ENCODE measurements around the gene IRF4. TPM values are rescaled to one million over a fixed set of nuclear protein-coding genes. Genes with fewer than 3 reads are reported as not detected.

Gene IRF4
- total RNA-seq, 3 donors from 2014 or later = 9.1 to 25.2 (median 13.0) TPM

DNA sequence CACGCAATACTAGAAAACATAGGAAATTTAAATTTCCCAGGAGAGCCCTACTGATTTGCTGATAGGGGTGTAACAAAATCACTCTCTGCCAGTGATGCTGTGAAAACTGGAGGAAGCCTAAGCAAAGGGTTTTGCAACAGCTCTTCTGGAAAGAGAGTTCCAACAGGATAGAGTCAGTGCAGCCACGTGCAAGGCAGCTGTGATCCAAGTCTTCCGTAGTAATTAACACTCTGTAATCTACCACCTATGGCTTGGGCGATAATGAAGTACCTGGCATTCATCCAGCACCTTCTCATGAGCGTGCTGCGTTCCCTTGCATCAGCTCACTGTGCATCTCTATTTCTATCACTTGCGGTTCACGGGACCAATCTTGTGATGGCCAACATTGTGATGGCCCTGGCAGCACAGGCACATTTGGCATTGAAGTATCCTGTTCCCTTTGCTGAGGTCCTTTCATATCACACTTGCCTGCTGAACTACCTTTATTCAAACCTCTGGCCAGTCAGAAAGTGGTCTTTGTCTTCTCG, 48.2 kb downstream of the IRF4 start:
- no peaks in the 10 kb centered on the region for H3K4me1 ChIP-seq
- TF ChIP-seq, protein P1, sequence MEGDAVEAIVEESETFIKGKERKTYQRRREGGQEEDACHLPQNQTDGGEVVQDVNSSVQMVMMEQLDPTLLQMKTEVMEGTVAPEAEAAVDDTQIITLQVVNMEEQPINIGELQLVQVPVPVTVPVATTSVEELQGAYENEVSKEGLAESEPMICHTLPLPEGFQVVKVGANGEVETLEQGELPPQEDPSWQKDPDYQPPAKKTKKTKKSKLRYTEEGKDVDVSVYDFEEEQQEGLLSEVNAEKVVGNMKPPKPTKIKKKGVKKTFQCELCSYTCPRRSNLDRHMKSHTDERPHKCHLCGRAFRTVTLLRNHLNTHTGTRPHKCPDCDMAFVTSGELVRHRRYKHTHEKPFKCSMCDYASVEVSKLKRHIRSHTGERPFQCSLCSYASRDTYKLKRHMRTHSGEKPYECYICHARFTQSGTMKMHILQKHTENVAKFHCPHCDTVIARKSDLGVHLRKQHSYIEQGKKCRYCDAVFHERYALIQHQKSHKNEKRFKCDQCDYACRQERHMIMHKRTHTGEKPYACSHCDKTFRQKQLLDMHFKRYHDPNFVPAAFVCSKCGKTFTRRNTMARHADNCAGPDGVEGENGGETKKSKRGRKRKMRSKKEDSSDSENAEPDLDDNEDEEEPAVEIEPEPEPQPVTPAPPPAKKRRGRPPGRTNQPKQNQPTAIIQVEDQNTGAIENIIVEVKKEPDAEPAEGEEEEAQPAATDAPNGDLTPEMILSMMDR (IDR thresholded peaks at IDR 0.05) = no peak
- peak in 1 of 3 donors; percentile 28 for TF ChIP-seq POLR2AphosphoS5 (IDR thresholded peaks at IDR 0.05)
- no peak overlapping the region for H3K27ac ChIP-seq
- H3K36me3 ChIP-seq = no peaks in the 10 kb centered on the region
- no peaks in the 10 kb centered on the region for H3K9me3 ChIP-seq
- no peak for DNase-seq (ENCODE audit: low spot score in 2 of 2)
- no peak overlapping the region for H3K4me3 ChIP-seq
- intact Hi-C loops (cut with DNase I; ENCODE audit: low total_unique reads) = loop anchor here (2.0 kb wide), 1 partner anchor 55 kb away; no protein-coding TSS in a partner anchor
- peaks cover 0 to 6% of the 10 kb centered on the region in 2 donors for H3K27me3 ChIP-seq

DNA sequence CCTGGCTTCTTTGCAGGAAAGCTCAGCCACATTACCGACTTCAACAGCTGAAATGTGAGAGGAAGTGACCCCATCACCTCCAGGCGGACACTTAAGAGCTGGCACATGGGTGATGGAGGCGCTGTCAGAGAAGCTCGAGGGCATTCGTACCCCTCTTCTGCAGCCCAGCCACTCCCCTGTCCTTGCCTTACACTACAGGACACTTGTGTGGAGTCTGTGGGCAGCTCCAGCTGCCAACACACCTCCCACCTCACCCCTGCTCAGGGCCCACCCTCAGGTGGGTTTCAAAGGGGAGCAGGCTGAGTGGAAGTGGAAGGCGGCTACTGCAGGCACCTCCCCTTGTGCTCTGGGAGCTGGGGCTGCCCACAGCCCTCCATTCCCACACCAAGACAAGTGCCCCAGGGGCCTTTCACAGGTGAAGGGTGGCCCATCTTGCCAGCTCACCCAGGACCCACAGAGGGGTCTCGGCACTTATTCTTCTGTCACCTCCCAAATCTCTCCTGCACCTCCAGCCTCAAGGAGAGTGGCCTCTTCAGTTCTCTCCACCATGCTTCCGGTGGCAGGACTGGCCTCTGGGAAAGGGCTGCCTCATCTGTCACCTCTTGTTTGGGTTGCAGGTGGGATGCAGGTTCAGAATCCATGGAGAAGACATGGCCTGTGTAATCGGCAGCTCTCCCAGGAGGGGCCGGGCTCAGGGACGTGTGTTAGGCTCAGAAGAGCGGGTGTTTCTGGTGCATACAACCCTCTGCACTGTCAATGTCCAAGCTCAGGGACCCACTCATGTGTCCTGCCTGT, 49.8 kb downstream of the IRF4 start:
- H3K27me3 ChIP-seq = peaks cover 0 to 6% of the 10 kb centered on the region in 2 donors
- H3K4me1 ChIP-seq = no peaks in the 10 kb centered on the region
- no peaks in the 10 kb centered on the region for H3K36me3 ChIP-seq
- no peak for DNase-seq (ENCODE audit: low spot score in 2 of 2)
- H3K4me3 ChIP-seq = no peak overlapping the region
- H3K27ac ChIP-seq = no peak overlapping the region
- TF ChIP-seq, protein P1 (IDR thresholded peaks at IDR 0.05) = no peak
- TF ChIP-seq POLR2A (IDR thresholded peaks at IDR 0.05) (no peak), POLR2AphosphoS5 (IDR thresholded peaks at IDR 0.05) (no peak)
- intact Hi-C loops (cut with DNase I; ENCODE audit: low total_unique reads) = no loop called here
- no peaks in the 10 kb centered on the region for H3K9me3 ChIP-seq

DNA sequence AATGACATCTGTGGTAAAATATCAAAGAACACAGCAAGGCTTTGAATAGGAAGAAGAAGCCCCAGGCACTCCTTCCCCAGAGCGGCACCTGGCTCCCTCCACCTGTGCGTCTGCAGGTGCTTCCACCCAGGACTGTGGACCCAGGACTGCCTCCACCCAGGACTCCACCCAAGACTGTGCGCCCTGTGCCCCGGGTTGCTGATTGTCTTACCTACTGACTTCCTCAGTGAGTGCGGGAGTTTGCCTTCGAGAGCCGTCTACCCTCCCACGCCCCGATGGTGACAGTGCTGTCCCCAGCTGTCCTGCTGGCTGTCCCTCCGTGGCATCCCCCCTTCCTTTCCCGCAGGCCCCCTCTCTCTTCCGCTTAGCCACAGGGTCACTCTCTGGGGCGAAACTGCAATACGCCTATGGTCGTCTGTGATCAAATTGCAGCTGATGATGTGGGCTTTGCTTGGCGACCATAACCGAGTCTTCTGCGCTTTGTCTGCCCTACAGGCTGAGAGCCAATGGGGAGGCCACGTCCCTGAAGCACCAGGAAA, 52.1 kb downstream of the IRF4 start:
- H3K36me3 ChIP-seq = no peaks in the 10 kb centered on the region
- no peaks in the 10 kb centered on the region for H3K9me3 ChIP-seq
- H3K4me1 ChIP-seq = no peaks in the 10 kb centered on the region
- no peak overlapping the region for H3K27ac ChIP-seq
- intact Hi-C loops (cut with DNase I; ENCODE audit: low total_unique reads) = no loop called here
- no peak overlapping the region for H3K4me3 ChIP-seq
- DNase-seq (ENCODE audit: low spot score in 2 of 2) = no peak
- TF ChIP-seq POLR2AphosphoS5 (IDR thresholded peaks at IDR 0.05) = no peak
- H3K27me3 ChIP-seq = peaks cover 0 to 6% of the 10 kb centered on the region in 2 donors

DNA sequence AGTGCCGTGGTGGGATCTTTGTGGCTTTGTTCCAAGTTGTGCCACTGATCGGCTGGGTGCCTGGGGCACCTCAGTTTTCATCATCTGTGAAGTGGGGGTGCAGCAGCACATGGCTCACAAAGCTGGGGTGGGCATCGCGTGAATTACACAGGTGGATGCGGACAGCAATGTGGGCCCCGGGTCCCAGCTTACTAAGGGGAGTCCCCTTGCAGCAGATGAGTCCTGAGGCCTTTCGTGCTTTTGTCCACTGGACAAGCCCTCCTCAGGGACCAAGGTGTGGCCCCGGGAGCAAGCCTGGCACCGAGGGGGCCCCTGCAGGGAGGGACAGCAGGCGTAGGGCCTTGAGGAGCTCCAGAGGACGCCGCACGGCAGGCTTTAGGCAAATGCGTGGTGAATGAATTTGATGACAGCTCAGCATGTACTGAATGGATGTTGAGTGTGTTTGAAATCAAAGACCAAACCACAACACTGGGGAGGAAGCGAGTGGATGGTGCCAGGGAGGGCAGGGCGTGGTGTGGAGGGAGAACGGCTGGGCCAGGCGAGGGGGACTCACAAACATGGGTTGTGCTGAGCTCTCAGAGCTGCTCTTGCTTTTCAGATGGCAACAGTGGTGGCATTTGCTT, 53.2 kb downstream of the IRF4 start:
- Histone ChIP-seq H3K36me3 (no peaks in the 10 kb centered on the region), H3K27me3 (peaks cover 0 to 6% of the 10 kb centered on the region in 2 donors), H3K9me3 (peaks cover 0 to under 1% of the 10 kb centered on the region in 2 donors), H3K4me1 (no peaks in the 10 kb centered on the region), H3K4me3 (no peak overlapping the region), H3K27ac (no peak overlapping the region)
- no peak for DNase-seq (ENCODE audit: low spot score in 2 of 2)
- intact Hi-C loops (cut with DNase I; ENCODE audit: low total_unique reads) = no loop called here
- TF ChIP-seq POLR2A (IDR thresholded peaks at IDR 0.05) (no peak), POLR2AphosphoS5 (IDR thresholded peaks at IDR 0.05) (no peak)
- TF ChIP-seq, protein P1 (IDR thresholded peaks at IDR 0.05) = no peak

DNA sequence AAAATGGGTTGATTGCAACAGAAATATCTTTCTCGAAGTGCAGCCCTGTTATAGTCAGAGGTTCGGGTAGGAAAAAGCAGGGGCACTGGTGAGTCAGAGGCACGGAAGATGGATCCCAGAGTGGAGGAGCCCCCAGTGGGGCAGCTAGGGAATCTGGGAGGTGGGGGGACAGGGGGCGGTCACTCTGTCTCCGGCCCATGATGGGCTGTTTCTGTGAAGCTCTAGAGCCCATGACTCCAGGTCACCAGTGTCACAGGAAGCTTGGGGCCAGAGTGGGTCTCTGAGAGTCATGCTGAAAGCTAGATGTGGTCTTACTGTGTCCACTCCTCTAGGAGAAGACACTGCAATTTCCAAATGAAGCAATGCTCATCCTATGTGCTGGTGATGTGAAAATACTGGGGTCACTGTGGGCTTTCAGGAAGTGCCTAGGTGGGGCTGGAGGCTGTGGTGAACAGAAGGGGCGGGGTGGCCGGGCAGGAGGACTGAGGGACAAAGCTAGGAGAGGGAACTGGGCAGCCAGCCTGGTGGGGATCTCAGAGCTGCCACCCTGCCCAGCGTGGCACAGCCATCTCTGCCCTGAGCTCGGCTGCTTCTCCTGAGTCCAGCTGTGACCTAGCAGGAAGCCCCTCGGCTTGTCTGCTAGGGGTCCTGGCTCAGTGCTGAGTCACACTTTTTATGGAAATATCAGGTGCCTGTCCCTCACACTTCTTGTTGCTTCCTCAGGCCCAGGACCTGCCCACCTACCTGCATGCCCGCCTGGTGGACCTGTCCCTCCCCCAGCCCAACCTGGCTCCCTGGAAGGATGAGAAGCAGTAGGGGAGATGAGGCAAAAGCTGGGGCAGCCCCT, 54.2 kb downstream of the IRF4 start:
- no peak overlapping the region for H3K27ac ChIP-seq
- intact Hi-C loops (cut with DNase I; ENCODE audit: low total_unique reads) = no loop called here
- no peak overlapping the region for H3K4me3 ChIP-seq
- TF ChIP-seq POLR2A (IDR thresholded peaks at IDR 0.05) = no peak
- TF ChIP-seq POLR2AphosphoS5 (IDR thresholded peaks at IDR 0.05) = no peak
- TF ChIP-seq, protein P1 (IDR thresholded peaks at IDR 0.05) = no peak
- DNase-seq (ENCODE audit: low spot score in 2 of 2) = no peak
- no peaks in the 10 kb centered on the region for H3K36me3 ChIP-seq
- peaks cover 0 to 5% of the 10 kb centered on the region in 2 donors for H3K9me3 ChIP-seq
- peaks cover 0 to 6% of the 10 kb centered on the region in 2 donors for H3K27me3 ChIP-seq
- no peaks in the 10 kb centered on the region for H3K4me1 ChIP-seq

All from breast epithelium (tissue), 4 donors.